Kidney (tissue), 14 donors: ENCODE measurements around the gene CATSPERD. TPM values are rescaled to one million over a fixed set of nuclear protein-coding genes. Genes with fewer than 3 reads are reported as not detected.
A peak's percentile ranks its signal among the peaks of the same experiment; 100 is the strongest.

Source experiments
- DNase-seq, 5 donors: peaks; one replicate each; pipeline ENCODE4 v3.0.0-alpha.2; 2013 to 2020
- FAIRE-seq: peaks from 2 replicates; lab custom pipeline; 2012; peaks lifted over from hg19 to GRCh38; lab: Jason Lieb, UNC
- H3K27ac ChIP-seq, 2 donors: one replicate each; pipeline ENCODE4 v1.7.0; 2013; ENCODE audit warnings: low read depth in 2 of 2, low read length in 2 of 2, inconsistent platforms in 1 of 2
- H3K27me3 ChIP-seq: one replicate; pipeline ENCODE4 v1.7.1; 2013; ENCODE audit warnings: low read length, inconsistent platforms; ENCODE audit not compliant: control insufficient read depth, insufficient read depth
- H3K36me3 ChIP-seq, 3 donors: one replicate each; pipeline versions ENCODE4 v1.7.0 to v1.7.1; 2013; ENCODE audit warnings: low read length in 3 of 3, control low read depth in 1 of 3, inconsistent platforms in 1 of 3; ENCODE audit not compliant: insufficient read depth in 3 of 3, control insufficient read depth in 2 of 3
- H3K4me1 ChIP-seq, 3 donors: one replicate each; pipeline versions ENCODE4 v1.7.0 to v1.7.1; 2013; ENCODE audit warnings: low read length in 3 of 3, inconsistent platforms in 1 of 3, low read depth in 1 of 3; ENCODE audit not compliant: control insufficient read depth in 2 of 3, insufficient read depth in 2 of 3
- H3K4me3 ChIP-seq, 3 donors: one replicate each; pipeline versions ENCODE4 v1.7.0 to v1.8.1; 2013; ENCODE audit warnings: low read length in 3 of 3, control low read depth in 1 of 3, inconsistent platforms in 1 of 3
- H3K9ac ChIP-seq, 3 donors: one replicate each; pipeline versions ENCODE4 v1.7.0 to v1.7.1; 2013; ENCODE audit warnings: low read length in 3 of 3, control low read depth in 1 of 3, inconsistent platforms in 1 of 3
- H3K9me3 ChIP-seq, 3 donors: one replicate each; pipeline versions ENCODE4 v1.7.0 to v1.7.1; 2013; ENCODE audit warnings: low read length in 3 of 3, control low read depth in 1 of 3, inconsistent platforms in 1 of 3; ENCODE audit not compliant: control insufficient read depth in 2 of 3, insufficient read depth in 1 of 3
- CTCF ChIP-seq: IDR thresholded peaks from 3 replicates; pipeline ENCODE4 v1.5.1; 2012; ENCODE audit warnings: mild to moderate bottlenecking, moderate library complexity, borderline replicate concordance; ENCODE audit not compliant: insufficient read depth; ENCODE audit errors: extremely low read depth
- intact Hi-C: fragments of 100-400 bp; cut with DNase I; formaldehyde crosslinking; loops from one replicate; pipeline ENCODE4 v1.11.1; 2022
- polyA plus RNA-seq: library from polyadenylated mRNA; stranded (reverse); fragments of 350-450 nt; fragmentation: Illumina TruSeq; extraction: RNeasy Lipid Tissue Mini Kit (QIAGEN cat#74804); gene quantifications from one replicate; pipeline ENCODE4 v1.2.3, GENCODE V29; 2014; ENCODE audit warnings: low read depth, low replicate concordance; ENCODE audit not compliant: insufficient read depth
- total RNA-seq: library from RNA; stranded (reverse); fragmentation: NEBNext Ultra II Directional; extraction: Animal tissue kit (Norgen Biotek cat#: 25700); gene quantifications from one replicate; pipeline ENCODE4 v1.2.1, GENCODE V29; 2021
- donor health status: control.
- donor health status: control.
- donor health status: control.
- donor health status: control.
- donor health status: control.
- donor health status: DM: yes; HTN: yes; CAD: no.
- donor health status: Normal renal cell carcinoma (clear cell type).

The CATSPERD gene
- total and polyA plus RNA-seq, 2 donors from 2014 or later: not detected

- FAIRE-seq: no peak
- Histone ChIP-seq H3K4me1 (peaks cover 0 to 10% (median 0%) of the 10 kb centered on the region in 3 donors), H3K27ac (no peak overlapping the region), H3K9me3 (no peaks in the 10 kb centered on the region), H3K36me3 (no peaks in the 10 kb centered on the region), H3K4me3 (peak overlapping the region in 1 of 3 donors; percentile 21), H3K9ac (no peak overlapping the region), H3K27me3 (no peaks in the 10 kb centered on the region)
- no peak for DNase-seq
- intact Hi-C loops: loop anchor here (10.0 kb wide), 1 partner anchor 89 kb away; no protein-coding TSS in a partner anchor
- no peak for TF ChIP-seq CTCF
Observed at GRCh38 chr19:5806133-5806489, 85.7 kb downstream of the CATSPERD start.

GRCh38 chr19:5806905-5807304 lies 86.5 kb downstream of the CATSPERD start:
- Histone ChIP-seq H3K4me3 (no peak overlapping the region), H3K9me3 (no peaks in the 10 kb centered on the region), H3K36me3 (no peaks in the 10 kb centered on the region), H3K27ac (no peak overlapping the region), H3K9ac (no peak overlapping the region), H3K27me3 (no peaks in the 10 kb centered on the region), H3K4me1 (peaks cover 0 to 8% (median 0%) of the 10 kb centered on the region in 3 donors)
- TF ChIP-seq CTCF: no peak
- no peak for DNase-seq
- no peak for FAIRE-seq
- intact Hi-C loops: loop anchor here (10.0 kb wide), 1 partner anchor 88 kb away; no protein-coding TSS in a partner anchor

- Histone ChIP-seq H3K36me3 (no peaks in the 10 kb centered on the region), H3K9ac (no peak overlapping the region), H3K27ac (no peak overlapping the region), H3K9me3 (no peaks in the 10 kb centered on the region), H3K4me3 (no peak overlapping the region), H3K4me1 (peaks cover 0 to 7% (median 0%) of the 10 kb centered on the region in 3 donors), H3K27me3 (no peaks in the 10 kb centered on the region)
- TF ChIP-seq CTCF: no peak
- DNase-seq (peak in 1 of 5 donors; percentile 74), FAIRE-seq (no peak)
- intact Hi-C loops: loop anchor here (10.0 kb wide), 1 partner anchor 87 kb away; no protein-coding TSS in a partner anchor
Observed at GRCh38 chr19:5808120-5808816, 87.8 kb downstream of the CATSPERD start.
